MV-4-11 (cell line): Measurements from ENCODE around the gene TERC.
A peak's percentile ranks its signal among the peaks of the same experiment; 100 is the strongest.

Experiments
- DNase-seq: peaks from one replicate; lab custom pipeline; 2025; lab: John Stamatoyannopoulos, UW

Gene TERC

GRCh38 chr3:169764882-169765612, at the start of gene TERC:
Gene TERC, minus strand, starts transcription at chr3:169765060.
- peak; percentile 93 for DNase-seq

- peak; percentile 74 for DNase-seq
Measured at GRCh38 chr3:169813757-169814517, 49.1 kb upstream of the TERC start.

GRCh38 chr3:169813278-169813677, 48.4 kb upstream of the TERC start:
- peak; percentile 40 for DNase-seq

GRCh38 chr3:169812332-169813235, 47.7 kb upstream of the TERC start, which contains the start of the genes LRRC34 and LRRIQ4:
Gene LRRC34, minus strand, starts transcription at chr3:169812904. Its CDS starts 356 bp downstream, at chr3:169812548.
Gene LRRIQ4, plus strand, starts transcription at chr3:169812870. Its CDS starts 9,052 bp downstream, at chr3:169821922.
- peak; percentile 96 for DNase-seq

- DNase-seq, result peak; percentile 45
Measured at GRCh38 chr3:169811631-169812331, 46.9 kb upstream of the TERC start.

DNA sequence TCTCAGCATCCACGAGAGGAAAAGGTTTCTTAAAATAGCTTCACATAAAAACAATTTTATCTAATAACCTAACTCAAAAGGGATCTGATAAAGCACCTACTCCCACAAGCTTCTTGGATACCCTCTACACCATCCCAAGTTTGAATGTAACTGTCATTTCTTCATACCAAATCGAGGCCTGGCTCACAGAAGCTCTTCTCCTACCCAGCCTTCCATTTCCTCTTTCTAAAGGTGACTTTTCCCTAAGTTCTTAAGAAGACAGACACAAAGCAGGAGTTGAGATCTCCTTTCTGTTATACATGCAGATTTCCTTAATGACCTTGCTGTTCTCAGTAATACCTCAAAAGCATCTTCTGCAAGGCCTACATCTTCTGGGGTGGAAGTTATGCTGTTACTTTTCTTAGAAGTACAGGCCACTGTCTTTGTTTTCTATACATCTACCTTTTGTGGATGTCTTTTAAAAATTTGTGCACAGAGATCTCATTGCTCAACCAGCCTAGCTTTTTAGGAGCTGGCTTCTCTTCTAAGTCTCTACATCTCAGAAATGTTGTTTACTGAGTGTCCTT, 44.5 kb upstream of the TERC start:
- peak; percentile 21 for DNase-seq

- no peak for DNase-seq
Measured at GRCh38 chr3:169804681-169805080, 39.8 kb upstream of the TERC start.

GRCh38 chr3:169792359-169792758, 27.5 kb upstream of the TERC start:
- DNase-seq, result no peak

DNA sequence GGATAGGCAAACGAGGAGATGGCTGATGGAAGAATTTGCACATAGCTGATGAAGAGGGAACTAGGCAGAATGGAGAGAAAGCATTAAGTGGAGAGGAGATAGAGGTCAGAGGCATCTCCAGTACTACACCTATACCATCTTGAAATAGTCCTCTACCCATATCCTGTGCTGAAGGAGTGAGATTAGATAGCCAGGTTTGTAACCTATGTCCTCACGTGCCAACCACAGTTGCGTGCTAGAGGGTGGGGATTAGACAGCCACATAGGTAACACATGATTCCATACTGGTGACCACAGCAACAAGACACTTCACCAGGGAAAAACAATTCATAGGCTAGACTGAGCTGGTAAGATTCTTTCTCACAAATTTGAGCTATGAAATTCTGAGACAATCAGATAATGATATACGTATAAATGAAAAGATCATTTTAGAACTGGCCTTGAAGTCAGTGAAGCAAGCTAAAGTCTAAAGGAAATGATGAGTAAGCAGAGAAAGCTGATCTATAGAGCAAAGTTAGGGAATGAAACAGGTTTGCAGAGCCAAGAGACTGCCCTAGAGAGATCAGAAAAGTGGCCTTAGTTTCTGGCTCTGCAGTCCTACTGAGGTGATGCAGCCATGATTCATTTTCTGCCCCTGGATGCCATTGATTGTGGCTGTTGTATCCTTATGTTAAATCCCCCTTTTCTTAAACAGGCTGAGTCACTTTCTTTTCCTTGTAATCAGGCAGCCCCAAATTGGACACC, 26.0 kb upstream of the TERC start:
- no peak for DNase-seq

- no peak for DNase-seq
Measured at GRCh38 chr3:169790219-169790618, 25.4 kb upstream of the TERC start.

DNA sequence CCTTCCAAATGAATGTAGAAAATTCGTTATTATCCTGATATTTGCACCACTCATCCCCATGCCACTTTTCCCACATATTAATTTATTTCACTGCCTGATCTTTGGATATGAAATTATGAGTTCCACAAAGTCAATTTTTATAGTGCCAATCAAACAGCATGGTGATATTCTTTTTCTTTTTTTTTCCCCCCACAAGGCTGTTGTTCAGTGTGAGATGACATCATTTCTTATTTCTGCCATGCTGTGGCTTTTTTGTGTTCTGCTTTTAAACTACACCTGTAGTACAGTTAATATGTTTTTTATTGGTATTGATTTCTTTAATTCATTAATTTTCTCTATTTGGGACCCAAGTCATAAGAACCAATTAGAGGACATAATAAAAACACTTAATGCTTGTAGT, 22.9 kb upstream of the TERC start:
- DNase-seq, result no peak

- DNase-seq, result no peak
Measured at GRCh38 chr3:169787120-169787519, 22.3 kb upstream of the TERC start.

DNA sequence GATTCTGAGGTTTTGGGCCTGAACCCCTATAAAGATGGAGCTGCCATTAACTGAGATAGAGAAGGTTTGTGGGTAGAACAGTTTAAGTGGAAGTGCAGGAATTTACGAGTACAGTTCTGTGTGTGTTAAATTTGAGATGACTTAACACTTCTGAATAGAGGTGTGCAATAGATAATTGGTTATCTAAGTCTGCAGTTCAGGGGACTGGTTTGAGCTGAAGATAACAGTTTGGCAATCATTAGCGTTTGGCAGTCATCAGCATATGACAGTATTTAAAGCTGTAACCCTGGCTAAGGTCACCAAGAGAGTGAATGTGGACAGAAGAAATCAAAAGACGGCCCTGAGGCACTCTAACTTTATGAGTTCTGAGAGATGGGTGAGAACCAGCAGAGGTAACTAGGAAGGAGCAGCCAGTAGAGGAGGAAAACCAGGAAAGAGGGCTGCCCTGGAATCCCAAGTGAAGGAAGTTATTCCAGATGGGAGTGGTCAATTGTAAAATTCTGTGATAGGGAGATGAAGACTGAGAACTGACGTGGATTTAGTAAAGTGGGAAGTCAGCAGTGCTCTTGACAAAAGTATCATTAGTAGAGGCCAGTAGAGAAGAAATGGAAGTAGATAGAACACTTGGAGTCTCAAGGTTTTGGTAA, 16.5 kb upstream of the TERC start:
- DNase-seq, result no peak

DNA sequence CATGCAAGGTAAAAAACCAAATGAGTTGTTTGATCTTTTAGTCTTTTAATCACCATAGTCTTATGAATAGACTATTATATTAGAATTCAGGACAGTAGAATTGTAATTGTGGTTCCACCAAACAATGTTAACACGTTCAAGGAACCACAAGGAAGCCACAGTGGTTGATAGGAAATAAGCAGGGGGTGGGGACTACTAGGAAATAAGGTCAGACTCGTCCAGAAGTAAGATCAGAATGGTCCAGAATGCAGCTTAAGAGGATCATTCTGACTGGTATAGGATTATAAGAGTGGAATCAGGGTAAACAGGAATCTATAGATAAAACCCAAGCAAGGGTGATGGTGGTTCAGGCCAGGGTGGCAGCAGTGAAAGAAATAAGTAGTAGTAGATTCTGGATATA, 15.9 kb upstream of the TERC start:
- no peak for DNase-seq

DNA sequence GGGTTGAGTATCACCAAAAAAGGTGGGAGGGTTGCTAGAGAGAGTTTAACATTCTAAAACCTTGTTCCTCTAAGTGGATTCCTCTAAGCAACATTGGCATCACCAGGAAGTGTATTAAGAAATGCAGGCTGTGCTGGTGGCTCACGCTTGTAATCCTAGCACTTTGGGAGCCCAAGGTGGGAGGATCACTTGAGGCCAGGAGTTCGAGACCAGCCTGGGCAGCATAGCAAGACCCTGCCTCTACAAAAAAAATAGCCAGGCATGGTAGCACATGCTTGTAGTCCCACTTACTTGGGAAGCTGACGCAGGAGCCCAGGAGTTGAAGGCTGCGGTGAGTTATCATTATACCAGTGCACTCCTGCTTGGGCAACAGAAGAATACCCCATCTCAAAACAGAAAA, 13.0 kb upstream of the TERC start:
- no peak for DNase-seq

- no peak for DNase-seq
Measured at GRCh38 chr3:169774186-169774585, 9.3 kb upstream of the TERC start.

DNA sequence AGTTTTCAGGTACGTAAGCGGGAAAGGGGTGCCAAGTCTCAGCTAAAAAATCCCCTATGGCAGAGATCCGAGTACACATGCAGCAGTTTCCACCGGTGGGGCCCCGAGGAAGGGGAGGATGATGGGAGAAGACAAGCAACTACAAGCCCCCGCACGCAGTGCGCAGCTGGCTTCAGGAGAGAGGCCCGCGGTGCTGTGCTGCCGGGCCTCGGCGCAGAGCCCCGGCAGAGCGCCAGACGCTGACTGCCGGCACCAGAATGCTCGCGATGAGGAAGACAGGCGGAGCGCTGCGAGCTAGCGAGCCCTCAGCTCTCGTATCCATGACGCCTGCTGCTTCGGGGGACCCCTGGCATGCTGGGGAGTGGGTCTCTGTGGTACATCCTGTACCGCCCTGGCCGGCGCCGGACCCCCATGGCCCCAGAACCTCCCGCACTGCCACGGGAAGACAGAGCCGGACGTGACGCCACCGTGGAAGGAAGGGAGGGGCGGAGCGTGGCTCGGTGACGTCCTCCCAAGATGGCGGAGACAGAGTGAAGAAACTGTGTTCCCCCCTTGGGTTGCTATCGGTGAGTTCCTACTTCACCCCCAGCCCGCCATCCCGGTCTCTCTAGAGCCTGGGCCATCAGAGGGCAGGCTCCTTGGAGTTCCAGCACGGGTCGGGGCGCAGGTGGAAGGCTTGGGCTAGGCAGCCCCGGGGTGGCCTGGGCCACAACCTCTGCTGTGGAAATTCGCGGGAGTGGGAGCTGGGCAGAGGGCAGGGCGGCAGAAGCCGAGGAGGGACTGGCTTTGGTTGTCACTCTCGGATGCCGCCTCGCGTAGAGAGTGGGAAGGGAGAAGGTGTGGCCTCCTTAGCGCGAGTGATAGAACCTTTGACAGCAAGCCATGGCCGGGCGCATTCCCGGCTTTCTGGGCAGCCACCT, 8.3 kb upstream of the TERC start, which contains the start of gene MYNN:
MYNN (plus strand) TSS at position 500 of the 920 bp plus-strand sequence. CDS start 900 bp downstream, outside the sequence.
- DNase-seq, result peak; percentile 88

DNA sequence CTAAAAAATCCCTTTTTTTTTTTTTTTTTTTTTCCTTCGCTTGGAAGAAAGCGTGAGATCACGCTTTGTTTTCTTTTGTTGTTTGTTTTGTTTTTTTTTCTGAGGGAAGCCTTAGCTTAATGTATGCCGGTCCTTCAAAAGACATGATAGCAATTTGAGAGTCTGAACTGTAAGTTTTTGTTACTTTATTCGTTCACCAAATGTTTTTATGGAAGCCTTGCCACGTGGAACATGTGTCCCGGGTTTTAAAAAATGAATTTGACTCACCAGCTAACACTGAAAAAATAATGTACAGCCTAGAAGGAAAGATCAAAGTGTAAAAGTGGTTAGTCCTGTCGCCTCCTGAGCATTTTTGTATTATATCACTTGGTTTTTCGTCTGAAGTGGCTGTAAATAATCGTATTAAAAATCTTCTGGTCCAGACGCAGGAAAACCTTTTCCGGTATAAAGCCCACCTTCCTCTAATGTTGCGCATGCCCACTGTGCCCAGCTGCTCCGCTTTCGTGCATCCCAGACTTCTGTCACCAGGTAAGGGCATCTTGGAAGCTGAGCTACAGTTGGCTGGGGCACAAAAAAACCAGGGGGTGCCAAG, 7.5 kb upstream of the TERC start:
- DNase-seq, result peak; percentile 67
